ENCODE results near the gene FAM89B. TPM values are rescaled to one million over a fixed set of nuclear protein-coding genes. Genes with fewer than 3 reads are reported as not detected.
A peak's percentile ranks its signal among the peaks of the same experiment; 100 is the strongest.

Gene FAM89B
- total and polyA plus RNA-seq, 2 donors (not counting 1 experiment from before 2014, with no cell fraction given) = 30.4 to 50.2 TPM

- 53% methylated on average over 22 of the region's 22 CpGs for WGBS (ENCODE audit: insufficient coverage)
- intact Hi-C loops (cut with micrococcal nuclease) = loop anchor here (1.0 to 10.0 kb wide), 6 partner anchors 15 to 829 kb away; partner anchors contain the start of genes BANF1, CFL1, EIF1AD and PCNX3
- Histone ChIP-seq H3K4me3 (ENCODE audit: control extremely low read depth in 1 of 5, extremely low read depth in 1 of 5, insufficient read depth in 1 of 5, low read depth in 2 of 5, low read length in 4 of 5) (peak overlapping the region; percentile 42 to 83 (median 70)), H3K36me3 (replicated peaks in 1 of 2; ENCODE audit: control extremely low read depth in 1 of 2, control insufficient read depth in 1 of 2, extremely low read depth in 1 of 2, insufficient read depth in 2 of 2, low read length in 1 of 2) (peaks cover 0 to 4% of the 10 kb centered on the region in 2 experiments), H3K79me2 (ENCODE audit: control insufficient read depth, insufficient read depth, low read length) (peaks cover 42% of the 10 kb centered on the region), H3K4me1 (ENCODE audit: control insufficient read depth in 2 of 2, insufficient read depth in 2 of 2, low read length in 2 of 2) (peaks cover 51 to 76% of the 10 kb centered on the region in 2 donors), H2AFZ (ENCODE audit: insufficient read depth, low read depth, low read length, poor library complexity, severe bottlenecking) (no peak overlapping the region), H3K9ac (ENCODE audit: low read length) (peak overlapping the region; percentile 83), H3K9me3 (ENCODE audit: control extremely low read depth in 1 of 3, control insufficient read depth in 2 of 3, insufficient read depth in 1 of 3, low read length in 2 of 3) (no peaks in the 10 kb centered on the region), H3K4me2 (replicated peaks; ENCODE audit: low read depth, low read length, poor library complexity, severe bottlenecking) (peak overlapping the region; percentile 100), H3K27me3 (replicated peaks in 1 of 4; ENCODE audit: control extremely low read depth in 1 of 4, control insufficient read depth in 3 of 4, insufficient read depth in 4 of 4, low read length in 3 of 4) (no peaks in the 10 kb centered on the region), H3K27ac (ENCODE audit: low read length in 2 of 2) (peak overlapping the region; percentile 85 to 93), H4K20me1 (ENCODE audit: control insufficient read depth, insufficient read depth, low read length, poor library complexity, severe bottlenecking) (peaks cover 40% of the 10 kb centered on the region)
- H3K4me3 Mint-ChIP-seq = peak overlapping the region; percentile 98
- H3K9me3 Mint-ChIP-seq (ENCODE audit: insufficient read depth) = no peaks in the 10 kb centered on the region
- no peaks in the 10 kb centered on the region for H3K27me3 Mint-ChIP-seq
- TF ChIP-seq CTCF (IDR thresholded peaks at IDR 0.05) (no peak), EZH2 (IDR thresholded peaks at IDR 0.05; ENCODE audit: borderline replicate concordance, insufficient read depth, low read depth, low read length, poor library complexity, severe bottlenecking) (no peak)
- DNase-seq (no peak), ATAC-seq (ENCODE audit: low read depth) (no peak)
- ChIA-PET CTCF (interaction anchor here (0.9 to 5.1 kb wide), 6 partner anchors 8 to 40 kb away, joined by 3 to 86 read pairs (median 27); partner anchors contain the start of genes KCNK7 and MAP3K11), POLR2A (interaction anchor here (1.1 to 7.5 kb wide), 8 partner anchors 14 to 170 kb away, joined by 3 to 53 read pairs (median 7); partner anchors contain the start of genes KAT5, MAP3K11 and PCNX3)
- H3K4me1 Mint-ChIP-seq = peaks cover 78% of the 10 kb centered on the region
- peak overlapping the region; percentile 95 for H3K27ac Mint-ChIP-seq
These were observed 1.2 kb downstream of the FAM89B start for GRCh38 chr11:65573391-65574079.
